B cell (primary cell): ENCODE data around the gene FRMD7. TPM values are rescaled to one million over a fixed set of nuclear protein-coding genes. Genes with fewer than 3 reads are reported as not detected.

Experiments used
- ATAC-seq: fragments of 200-7000 bp; cut with Tn5 transposase; one replicate; pipeline ENCODE4 v1.10.0; 2021; ENCODE audit warnings: low read depth, mild to moderate bottlenecking, moderate number of reproducible peaks, moderate library complexity
- CTCF ChIA-PET: fragments of 350-600 bp; sonication (Branson Sonifier 250); formaldehyde crosslinking; loops from one replicate; lab custom pipeline; 2021; ENCODE audit warnings: antibody characterized with exemption, inconsistent platforms; lab: Charles Lee
- POLR2A ChIA-PET: fragments of 350-600 bp; sonication (Branson Sonifier 250); formaldehyde crosslinking; loops from one replicate; lab custom pipeline; 2021; ENCODE audit warnings: antibody characterized with exemption; lab: Charles Lee
- DNase-seq: peaks from one replicate; pipeline ENCODE4 v3.0.0; 2013
- H2AFZ ChIP-seq: 2 replicates; pipeline ENCODE4 v1.6.1; 2012; ENCODE audit warnings: mild to moderate bottlenecking, low read depth, low read length; ENCODE audit not compliant: insufficient read depth, poor library complexity, severe bottlenecking
- H3K27ac ChIP-seq, 2 donors: 1 replicate in 1 of 2; 2 replicates in 1 of 2; pipeline ENCODE4 v1.5.1; 2012 to 2013; ENCODE audit warnings: low read length in 2 of 2, mild to moderate bottlenecking in 2 of 2, moderate library complexity in 1 of 2
- H3K27me3 ChIP-seq, 4 experiments: fragments of 200-600 bp in 1 of 4; sonication (generic) in 1 of 4; replicated peaks in 1 of 4; 1 replicate in 2 of 4; 2 replicates in 2 of 4; pipeline versions ENCODE4 v1.6.1 to v1.7.0; 2013 to 2016; ENCODE audit warnings: low read length in 3 of 4, mild to moderate bottlenecking in 2 of 4, mixed read lengths in 1 of 4, moderate library complexity in 1 of 4; ENCODE audit not compliant: insufficient read depth in 4 of 4, control insufficient read depth in 3 of 4; ENCODE audit errors: control extremely low read depth in 1 of 4
- H3K36me3 ChIP-seq, 2 experiments: replicated peaks in 1 of 2; 1 replicate in 1 of 2; 2 replicates in 1 of 2; pipeline versions ENCODE4 v1.6.1 to v1.7.1; 2013; ENCODE audit warnings: low read length in 1 of 2; ENCODE audit not compliant: insufficient read depth in 2 of 2, control insufficient read depth in 1 of 2; ENCODE audit errors: control extremely low read depth in 1 of 2, extremely low read depth in 1 of 2
- H3K4me1 ChIP-seq, 2 donors: fragments of 200-600 bp in 1 of 2; sonication (generic) in 1 of 2; 1 replicate in 1 of 2; 2 replicates in 1 of 2; pipeline versions ENCODE4 v1.5.1 to v1.6.1; 2013 to 2017; ENCODE audit warnings: low read length in 2 of 2; ENCODE audit not compliant: control insufficient read depth in 2 of 2, insufficient read depth in 2 of 2
- H3K4me2 ChIP-seq: replicated peaks from 2 replicates; pipeline ENCODE3; 2012; ENCODE audit warnings: mild to moderate bottlenecking, low read depth, low read length; ENCODE audit not compliant: poor library complexity, severe bottlenecking
- H3K4me3 ChIP-seq, 5 experiments: fragments of 200-600 bp in 1 of 5; sonication (generic) in 1 of 5; 1 replicate in 3 of 5; 2 replicates in 2 of 5; pipeline versions ENCODE4 v1.5.1 to v1.7.0; 2011 to 2016; ENCODE audit warnings: low read length in 4 of 5, mild to moderate bottlenecking in 4 of 5, low read depth in 2 of 5, control low read depth in 1 of 5, moderate library complexity in 1 of 5; ENCODE audit not compliant: insufficient read depth in 1 of 5; ENCODE audit errors: control extremely low read depth in 1 of 5, extremely low read depth in 1 of 5
- H3K79me2 ChIP-seq: fragments of 200-600 bp; sonication (generic); one replicate; pipeline ENCODE4 v1.6.0; 2016; ENCODE audit warnings: low read length; ENCODE audit not compliant: control insufficient read depth, insufficient read depth
- H3K9ac ChIP-seq: fragments of 200-600 bp; sonication (generic); 2 replicates; pipeline ENCODE4 v1.6.1; 2017; ENCODE audit warnings: mild to moderate bottlenecking, low read length, moderate library complexity
- H3K9me3 ChIP-seq, 3 donors: one replicate each; pipeline versions ENCODE4 v1.6.1 to v1.7.1; 2013; ENCODE audit warnings: low read length in 2 of 3; ENCODE audit not compliant: control insufficient read depth in 2 of 3, insufficient read depth in 1 of 3; ENCODE audit errors: control extremely low read depth in 1 of 3
- H4K20me1 ChIP-seq: 2 replicates; pipeline ENCODE4 v1.6.0; 2012; ENCODE audit warnings: mild to moderate bottlenecking, low read length; ENCODE audit not compliant: insufficient read depth, control insufficient read depth, poor library complexity, severe bottlenecking
- H3K27ac Mint-ChIP-seq: one replicate; pipeline ENCODE4 v1.8.0; 2021; ENCODE audit warnings: mixed read lengths
- H3K27me3 Mint-ChIP-seq: one replicate; pipeline ENCODE4 v1.8.0; 2021; ENCODE audit warnings: mixed read lengths
- H3K4me1 Mint-ChIP-seq: one replicate; pipeline ENCODE4 v1.8.0; 2021; ENCODE audit warnings: mixed read lengths
- H3K4me3 Mint-ChIP-seq: one replicate; pipeline ENCODE4 v1.8.0; 2021; ENCODE audit warnings: mixed read lengths
- H3K9me3 Mint-ChIP-seq: one replicate; pipeline ENCODE4 v1.8.0; 2022; ENCODE audit warnings: mixed read lengths; ENCODE audit not compliant: insufficient read depth
- EZH2 ChIP-seq: IDR thresholded peaks from 2 replicates; pipeline ENCODE4 v1.6.1; 2012; ENCODE audit warnings: borderline replicate concordance, low read depth, mild to moderate bottlenecking, moderate library complexity, low read length; ENCODE audit not compliant: insufficient read depth, poor library complexity, severe bottlenecking
- WGBS: methylation state at CpG from one replicate; pipeline ENCODE4 v1.1.5; 2013; ENCODE audit warnings: missing lambda C conversion rate; ENCODE audit not compliant: insufficient coverage; 5-methylcytosine and 5-hydroxymethylcytosine counted together
- intact Hi-C: fragments of 100-400 bp; cut with micrococcal nuclease; formaldehyde crosslinking; loops from one replicate; pipeline ENCODE4 v1.10.0; 2022
- polyA plus RNA-seq: library from polyadenylated mRNA; depleted of rRNA; stranded (reverse); fragments of >200 nt; gene quantifications from 2 replicates; pipeline ENCODE4 v1.2.3, GENCODE V29; 2012
- total RNA-seq, 2 donors: library from RNA; stranded (reverse); fragments of 120-200 nt in 1 of 2; gene quantifications; 1 replicate in 1 of 2; 2 replicates in 1 of 2; pipeline versions ENCODE4 v1.2.3 to v1.2.4, GENCODE V29; 2013 to 2022
- TF ChIP-seq, protein P1 (sequence below): fragments of 200-600 bp; IDR thresholded peaks from one replicate; pipeline ENCODE4 v1.8.0; 2022; ENCODE audit warnings: antibody characterized with exemption, mild to moderate bottlenecking

Gene FRMD7
- total and polyA plus RNA-seq, 2 donors (not counting 1 experiment from before 2014, with no cell fraction given): not detected

DNA sequence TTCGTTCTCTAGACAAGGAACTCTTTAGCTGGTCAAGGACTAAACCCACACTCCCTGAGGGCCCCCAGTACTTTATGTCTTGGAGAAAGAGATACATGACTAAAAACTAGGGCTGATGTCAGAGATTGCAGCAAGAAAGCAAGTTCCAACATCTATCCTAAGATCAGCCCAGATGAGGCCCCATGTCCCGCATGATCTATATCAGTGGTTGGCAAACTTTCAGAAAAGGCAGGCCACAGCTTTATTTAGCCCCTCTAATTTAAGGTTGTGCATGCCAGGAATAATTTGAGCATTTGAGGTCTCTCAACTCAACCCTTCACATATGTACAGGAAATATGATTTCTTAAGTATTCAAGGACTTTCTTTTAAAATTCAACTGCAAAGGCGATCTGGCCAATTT is 44.1 kb upstream of the FRMD7 start:
- TF ChIP-seq, protein P1, sequence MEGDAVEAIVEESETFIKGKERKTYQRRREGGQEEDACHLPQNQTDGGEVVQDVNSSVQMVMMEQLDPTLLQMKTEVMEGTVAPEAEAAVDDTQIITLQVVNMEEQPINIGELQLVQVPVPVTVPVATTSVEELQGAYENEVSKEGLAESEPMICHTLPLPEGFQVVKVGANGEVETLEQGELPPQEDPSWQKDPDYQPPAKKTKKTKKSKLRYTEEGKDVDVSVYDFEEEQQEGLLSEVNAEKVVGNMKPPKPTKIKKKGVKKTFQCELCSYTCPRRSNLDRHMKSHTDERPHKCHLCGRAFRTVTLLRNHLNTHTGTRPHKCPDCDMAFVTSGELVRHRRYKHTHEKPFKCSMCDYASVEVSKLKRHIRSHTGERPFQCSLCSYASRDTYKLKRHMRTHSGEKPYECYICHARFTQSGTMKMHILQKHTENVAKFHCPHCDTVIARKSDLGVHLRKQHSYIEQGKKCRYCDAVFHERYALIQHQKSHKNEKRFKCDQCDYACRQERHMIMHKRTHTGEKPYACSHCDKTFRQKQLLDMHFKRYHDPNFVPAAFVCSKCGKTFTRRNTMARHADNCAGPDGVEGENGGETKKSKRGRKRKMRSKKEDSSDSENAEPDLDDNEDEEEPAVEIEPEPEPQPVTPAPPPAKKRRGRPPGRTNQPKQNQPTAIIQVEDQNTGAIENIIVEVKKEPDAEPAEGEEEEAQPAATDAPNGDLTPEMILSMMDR: no peak
- no peak for TF ChIP-seq EZH2
- H3K27me3 ChIP-seq: no peaks in the 10 kb centered on the region
- no peak overlapping the region for H3K27ac Mint-ChIP-seq
- no peaks in the 10 kb centered on the region for H4K20me1 ChIP-seq
- no peaks in the 10 kb centered on the region for H3K4me1 ChIP-seq
- WGBS: 100% methylated on average over 1 of the region's 3 CpGs
- H3K9me3 Mint-ChIP-seq: no peaks in the 10 kb centered on the region
- H3K4me2 ChIP-seq: no peak overlapping the region
- H3K4me1 Mint-ChIP-seq: no peaks in the 10 kb centered on the region
- DNase-seq (no peak), ATAC-seq (no peak)
- intact Hi-C loops: no loop called here
- ChIA-PET POLR2A (no interaction called here), CTCF (no interaction called here)
- no peaks in the 10 kb centered on the region for H3K79me2 ChIP-seq
- H3K4me3 ChIP-seq: no peak overlapping the region
- H3K36me3 ChIP-seq: no peaks in the 10 kb centered on the region
- no peak overlapping the region for H3K4me3 Mint-ChIP-seq
- peaks cover 3% of the 10 kb centered on the region for H3K27me3 Mint-ChIP-seq
- no peak overlapping the region for H3K27ac ChIP-seq
- H2AFZ ChIP-seq: no peak overlapping the region
- H3K9me3 ChIP-seq: no peaks in the 10 kb centered on the region
- H3K9ac ChIP-seq: no peak overlapping the region

DNA sequence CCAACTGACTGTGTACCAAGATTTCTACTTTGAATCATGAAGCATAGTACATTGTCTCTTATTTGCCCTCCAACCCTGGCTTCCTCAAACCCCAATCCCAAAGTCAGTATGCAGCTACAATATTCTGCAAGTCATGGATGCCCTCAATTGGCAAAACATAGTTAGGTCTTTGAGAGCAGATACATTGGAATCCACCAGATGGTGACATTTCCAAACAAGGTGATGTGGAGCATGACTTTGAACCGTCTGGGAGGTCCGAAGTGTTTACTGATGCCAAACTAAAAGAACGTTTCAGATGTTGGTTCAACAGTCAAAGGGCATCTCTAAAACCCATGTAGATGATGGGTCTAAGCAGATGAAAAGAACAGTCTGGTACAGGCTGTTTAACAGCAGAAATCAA is 43.7 kb upstream of the FRMD7 start:
- POLR2A ChIA-PET: no interaction called here
- no peak overlapping the region for H2AFZ ChIP-seq

More for the DNA sequence above, 43.7 kb upstream of the FRMD7 start:
- H3K27me3 Mint-ChIP-seq: peaks cover 3% of the 10 kb centered on the region
- H3K4me3 Mint-ChIP-seq: no peak overlapping the region
- no peak for DNase-seq
- no peaks in the 10 kb centered on the region for H3K9me3 ChIP-seq
- H3K27ac ChIP-seq: no peak overlapping the region
- no peaks in the 10 kb centered on the region for H3K36me3 ChIP-seq
- no peak for ATAC-seq
- no peak overlapping the region for H3K27ac Mint-ChIP-seq
- intact Hi-C loops: no loop called here
- H3K4me2 ChIP-seq: no peak overlapping the region
- CTCF ChIA-PET: no interaction called here
- no peaks in the 10 kb centered on the region for H4K20me1 ChIP-seq
- TF ChIP-seq, protein P1: no peak
- TF ChIP-seq EZH2: no peak
- no peak overlapping the region for H3K9ac ChIP-seq
- H3K4me1 Mint-ChIP-seq: no peaks in the 10 kb centered on the region
- H3K9me3 Mint-ChIP-seq: no peaks in the 10 kb centered on the region
- no CpG with 5 or more reads among the region's 3 CpGs for WGBS
- no peak overlapping the region for H3K4me3 ChIP-seq
- no peaks in the 10 kb centered on the region for H3K79me2 ChIP-seq
- H3K27me3 ChIP-seq: no peaks in the 10 kb centered on the region
- no peaks in the 10 kb centered on the region for H3K4me1 ChIP-seq
